A549 treated with AZD2906 at 1 μM for 4 hours (cell line): ENCODE measurements around the gene UBE2V1. TPM values are rescaled to one million over a fixed set of nuclear protein-coding genes. Genes with fewer than 3 reads are reported as not detected.

Experiments used
- total RNA-seq: library from RNA; stranded (reverse); fragments of 200-300 nt; extraction: Qiagen RNA extraction; gene quantifications from 5 replicates; pipeline ENCODE4 v1.2.3, GENCODE V29; 2022

Gene UBE2V1
- 96.0 to 137 TPM (median 102 TPM) in 5 replicates for total RNA-seq

GRCh38 chr20:50112512-50113419 lies at the start of gene UBE2V1:
TSS of gene UBE2V1 (minus strand) at chr20:50113150. CDS start at chr20:50113128, 22 bp downstream.

GRCh38 chr20:50153500-50154377 lies 40.8 kb upstream of the UBE2V1 start, which contains the start of gene PEDS1:
TSS of gene PEDS1 (minus strand) at chr20:50153723. CDS start at chr20:50153637, 86 bp downstream.

Other genes starting within 250 kb of the UBE2V1 start
- 6.9 to 8.6 TPM (median 8.2 TPM) in 5 replicates for gene SPATA2, start 197.6 kb downstream of the UBE2V1 start, total RNA-seq
- 53.7 to 61.6 TPM (median 58.4 TPM) in 5 replicates for gene RNF114, start 176.8 kb downstream of the UBE2V1 start, total RNA-seq
- 8.2 to 12.9 TPM (median 11.8 TPM) in 5 replicates for gene SNAI1, start 130.2 kb downstream of the UBE2V1 start, total RNA-seq
- 46.0 to 63.1 TPM (median 58.4 TPM) in 5 replicates for gene PEDS1, start 40.6 kb upstream of the UBE2V1 start, total RNA-seq
- gene CEBPB, start 77.7 kb upstream of the UBE2V1 start, total RNA-seq = 156 to 353 TPM (median 327 TPM) in 5 replicates